Trophoblast cell (in vitro differentiated cells and primary cell): ENCODE measurements around the gene ARHGEF5.

Experiments used
- DNase-seq, 2 donors: peaks; one replicate each; pipeline ENCODE4 v3.0.0-alpha.2; 2016
- H2AFZ ChIP-seq: 2 replicates; pipeline ENCODE4 v1.6.1; 2013; ENCODE audit warnings: low read length, moderate library complexity, mild to moderate bottlenecking; ENCODE audit not compliant: insufficient read depth, poor library complexity
- H2AK5ac ChIP-seq: 2 replicates; pipeline ENCODE4 v1.6.1; 2013; ENCODE audit warnings: mild to moderate bottlenecking, low read length
- H2BK120ac ChIP-seq: 2 replicates; pipeline ENCODE4 v1.6.1; 2013; ENCODE audit warnings: low read length, mild to moderate bottlenecking, moderate library complexity; ENCODE audit not compliant: insufficient read depth, poor library complexity
- H2BK12ac ChIP-seq: 2 replicates; pipeline ENCODE4 v1.6.1; 2013; ENCODE audit warnings: mild to moderate bottlenecking, low read length, moderate library complexity
- H2BK5ac ChIP-seq: 2 replicates; pipeline ENCODE4 v1.6.1; 2013; ENCODE audit warnings: low read length, low read depth, moderate library complexity, mild to moderate bottlenecking; ENCODE audit not compliant: poor library complexity
- H3K14ac ChIP-seq: 2 replicates; pipeline ENCODE4 v1.6.1; 2013; ENCODE audit warnings: mild to moderate bottlenecking, low read length
- H3K18ac ChIP-seq: 2 replicates; pipeline ENCODE4 v1.6.1; 2013; ENCODE audit warnings: mild to moderate bottlenecking, low read length
- H3K23ac ChIP-seq: 2 replicates; pipeline ENCODE4 v1.6.1; 2013; ENCODE audit warnings: low read length
- H3K27ac ChIP-seq: 2 replicates; pipeline ENCODE4 v1.5.1; 2013; ENCODE audit warnings: low read depth, mild to moderate bottlenecking, inconsistent platforms, low read length, moderate library complexity
- H3K27me3 ChIP-seq: 2 replicates; pipeline ENCODE4 v1.6.1; 2013; ENCODE audit warnings: inconsistent platforms, mild to moderate bottlenecking, low read length, moderate library complexity; ENCODE audit not compliant: insufficient read depth
- H3K36me3 ChIP-seq, 2 experiments: 1 replicate in 1 of 2; 2 replicates in 1 of 2; pipeline ENCODE4 v1.6.1; 2013; ENCODE audit warnings: low read length in 2 of 2, mild to moderate bottlenecking in 2 of 2, moderate library complexity in 1 of 2; ENCODE audit not compliant: insufficient read depth in 2 of 2, control insufficient read depth in 1 of 2
- H3K4ac ChIP-seq: 2 replicates; pipeline ENCODE4 v1.6.1; 2013; ENCODE audit warnings: low read depth, mild to moderate bottlenecking, low read length, moderate library complexity
- H3K4me1 ChIP-seq, 2 experiments: 1 replicate in 1 of 2; 2 replicates in 1 of 2; pipeline ENCODE4 v1.6.1; 2013; ENCODE audit warnings: low read length in 2 of 2, mild to moderate bottlenecking in 2 of 2, moderate library complexity in 1 of 2; ENCODE audit not compliant: insufficient read depth in 2 of 2, control insufficient read depth in 1 of 2
- H3K4me2 ChIP-seq: 2 replicates; pipeline ENCODE4 v1.6.1; 2013; ENCODE audit warnings: inconsistent platforms, mild to moderate bottlenecking, low read length, moderate library complexity
- H3K4me3 ChIP-seq: 2 replicates; pipeline ENCODE4 v1.5.1; 2013; ENCODE audit warnings: mild to moderate bottlenecking, low read depth, low read length, inconsistent platforms
- H3K79me1 ChIP-seq: one replicate; pipeline ENCODE4 v1.6.1; 2013; ENCODE audit warnings: low read length
- H3K79me2 ChIP-seq: 2 replicates; pipeline ENCODE4 v1.6.1; 2013; ENCODE audit warnings: low read length, mild to moderate bottlenecking; ENCODE audit not compliant: control insufficient read depth, insufficient read depth, poor library complexity
- H3K9ac ChIP-seq: 2 replicates; pipeline ENCODE4 v1.6.1; 2013; ENCODE audit warnings: mild to moderate bottlenecking, low read length
- H3K9me3 ChIP-seq: 2 replicates; pipeline ENCODE4 v1.6.1; 2013; ENCODE audit warnings: low read depth, mild to moderate bottlenecking, control low read depth, inconsistent platforms, low read length; ENCODE audit not compliant: insufficient read depth
- H4K12ac ChIP-seq: 2 replicates; pipeline ENCODE4 v1.6.1; 2013; ENCODE audit warnings: low read depth, mild to moderate bottlenecking, low read length, moderate library complexity
- H4K8ac ChIP-seq: 2 replicates; pipeline ENCODE4 v1.6.1; 2013; ENCODE audit warnings: low read depth, mild to moderate bottlenecking, low read length, moderate library complexity
- H4K91ac ChIP-seq: one replicate; pipeline ENCODE4 v1.6.1; 2013; ENCODE audit warnings: low read depth, mild to moderate bottlenecking, low read length, moderate library complexity
- WGBS: extraction: QIAGEN DNeasy Blood & Tissue Kit; methylation state at CpG from one replicate; pipeline ENCODE4 v1.1.7; 2013; ENCODE audit warnings: missing lambda C conversion rate; ENCODE audit not compliant: insufficient read length, insufficient coverage; ENCODE audit errors: extremely low coverage; 5-methylcytosine and 5-hydroxymethylcytosine counted together

The ARHGEF5 gene

DNA sequence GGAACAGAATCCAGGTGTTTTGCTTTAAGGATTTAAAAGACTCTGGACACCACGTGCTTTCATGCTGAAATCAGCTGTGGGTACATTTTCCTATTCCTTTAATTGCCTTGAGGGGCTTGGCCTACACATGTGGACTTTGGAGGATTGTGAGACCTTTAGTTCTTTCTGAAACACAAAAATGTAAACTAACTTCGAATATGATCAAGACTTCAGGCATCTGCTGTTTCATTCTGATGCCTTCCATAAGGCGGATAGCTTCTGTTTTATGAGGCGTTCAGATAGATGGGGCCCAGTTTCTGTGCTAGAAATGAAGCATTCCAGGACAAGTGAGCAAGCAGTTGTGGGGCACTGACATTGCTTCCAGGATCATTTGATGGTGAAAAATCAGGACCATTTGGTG lies 49.7 kb downstream of the ARHGEF5 start:
- Histone ChIP-seq H3K27ac (no peak overlapping the region), H3K4ac (no peak overlapping the region), H3K4me2 (no peak overlapping the region), H2AK5ac (no peak overlapping the region), H3K79me1 (no peaks in the 10 kb centered on the region), H3K4me3 (no peak overlapping the region), H2BK120ac (no peak overlapping the region), H3K14ac (no peak overlapping the region), H3K18ac (no peak overlapping the region), H2BK5ac (no peak overlapping the region), H4K91ac (no peak overlapping the region), H3K79me2 (no peaks in the 10 kb centered on the region), H2BK12ac (no peak overlapping the region), H3K27me3 (no peaks in the 10 kb centered on the region), H3K23ac (no peak overlapping the region), H4K8ac (no peak overlapping the region), H3K4me1 (no peaks in the 10 kb centered on the region), H4K12ac (no peak overlapping the region), H3K9ac (no peak overlapping the region), H2AFZ (no peak overlapping the region), H3K36me3 (no peaks in the 10 kb centered on the region), H3K9me3 (no peaks in the 10 kb centered on the region)
- WGBS = no CpG with 5 or more reads among the region's 4 CpGs
- DNase-seq = peak in 1 of 2 donors; percentile 30

DNA sequence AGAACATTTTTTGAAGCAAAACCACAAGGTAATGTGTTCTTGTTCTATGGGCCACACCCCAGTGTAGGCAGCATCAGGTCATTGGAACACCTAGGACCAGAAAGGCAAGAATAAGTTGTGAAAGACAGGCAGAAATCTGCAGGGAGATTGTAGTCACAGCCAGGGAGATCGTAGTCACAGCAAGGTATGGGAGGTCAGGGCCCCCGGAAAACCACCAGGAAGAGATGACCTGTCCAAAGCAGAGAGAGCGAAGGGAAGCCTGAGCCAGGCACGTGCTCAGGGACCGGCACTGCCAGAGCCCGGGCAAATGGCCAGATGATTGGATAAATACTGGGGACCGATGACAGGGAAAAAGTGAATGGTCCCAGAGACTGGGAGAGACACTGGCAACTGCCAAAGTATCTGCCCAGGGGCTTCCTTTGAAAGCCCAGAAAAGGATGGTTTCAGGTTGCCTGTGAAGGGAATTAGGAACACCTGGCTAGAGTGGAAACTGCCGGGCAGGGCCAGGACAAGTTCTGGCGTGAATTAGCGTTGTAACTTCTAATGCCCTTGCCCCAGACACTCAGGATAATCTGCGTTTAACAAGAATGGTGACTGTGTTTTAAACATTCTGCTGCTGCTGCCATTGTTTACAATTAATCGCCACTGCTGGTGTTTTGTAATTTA lies 52.2 kb downstream of the ARHGEF5 start:
- Histone ChIP-seq H3K27ac (no peak overlapping the region), H2BK120ac (no peak overlapping the region)
- no CpG with 5 or more reads among the region's 12 CpGs for WGBS

DNA sequence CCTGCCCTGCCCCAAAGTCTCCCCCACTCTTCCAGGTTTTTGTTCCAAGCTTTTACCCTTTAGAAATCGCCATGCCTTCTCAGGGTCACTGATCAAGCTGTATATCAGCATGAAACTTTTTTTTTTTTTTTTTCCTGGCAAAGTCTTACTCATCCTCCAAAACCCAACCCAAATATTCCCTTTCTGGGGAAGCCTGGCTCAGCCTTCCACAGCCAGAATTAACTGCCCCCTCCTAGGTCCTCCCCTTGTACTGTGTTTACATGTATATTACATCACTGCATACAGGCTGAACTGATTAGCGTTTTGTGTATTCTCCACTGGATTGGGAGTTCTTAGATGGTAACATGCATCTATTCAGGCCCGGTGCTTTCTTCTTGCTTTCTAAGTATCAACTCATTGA lies 52.9 kb downstream of the ARHGEF5 start:
- no peak overlapping the region for H2AFZ ChIP-seq
- H3K79me2 ChIP-seq = no peaks in the 10 kb centered on the region
- no peak overlapping the region for H3K14ac ChIP-seq
- no peak overlapping the region for H3K4me2 ChIP-seq
- no peak overlapping the region for H2BK12ac ChIP-seq
- H2AK5ac ChIP-seq = no peak overlapping the region
- no peak overlapping the region for H3K23ac ChIP-seq
- no peaks in the 10 kb centered on the region for H3K27me3 ChIP-seq
- no peak overlapping the region for H3K4ac ChIP-seq
- no peak overlapping the region for H3K4me3 ChIP-seq
- no peak overlapping the region for H2BK120ac ChIP-seq
- no peaks in the 10 kb centered on the region for H3K36me3 ChIP-seq
- no peak overlapping the region for H4K91ac ChIP-seq
- H3K79me1 ChIP-seq = no peaks in the 10 kb centered on the region
- H4K8ac ChIP-seq = no peak overlapping the region
- no peak overlapping the region for H3K18ac ChIP-seq
- no peaks in the 10 kb centered on the region for H3K9me3 ChIP-seq
- WGBS = no CpG with 5 or more reads among the region's 3 CpGs
- no peaks in the 10 kb centered on the region for H3K4me1 ChIP-seq
- no peak overlapping the region for H3K9ac ChIP-seq
- DNase-seq = no peak
- H4K12ac ChIP-seq = no peak overlapping the region
- H3K27ac ChIP-seq = no peak overlapping the region
- H2BK5ac ChIP-seq = no peak overlapping the region

More for the DNA sequence above, 52.2 kb downstream of the ARHGEF5 start:
- H4K8ac ChIP-seq = no peak overlapping the region
- H3K4me2 ChIP-seq = no peak overlapping the region
- H3K14ac ChIP-seq = no peak overlapping the region
- no peak overlapping the region for H2BK12ac ChIP-seq
- H3K27me3 ChIP-seq = no peaks in the 10 kb centered on the region
- H4K91ac ChIP-seq = no peak overlapping the region
- no peak overlapping the region for H3K9ac ChIP-seq
- H3K36me3 ChIP-seq = no peaks in the 10 kb centered on the region
- no peak overlapping the region for H3K4me3 ChIP-seq
- no peak overlapping the region for H3K4ac ChIP-seq
- H3K9me3 ChIP-seq = no peaks in the 10 kb centered on the region
- H2BK5ac ChIP-seq = no peak overlapping the region
- H3K23ac ChIP-seq = no peak overlapping the region
- H2AK5ac ChIP-seq = no peak overlapping the region
- no peaks in the 10 kb centered on the region for H3K79me1 ChIP-seq
- H3K79me2 ChIP-seq = no peaks in the 10 kb centered on the region
- H3K18ac ChIP-seq = no peak overlapping the region
- H4K12ac ChIP-seq = no peak overlapping the region
- no peak for DNase-seq
- H2AFZ ChIP-seq = no peak overlapping the region
- H3K4me1 ChIP-seq = no peaks in the 10 kb centered on the region

DNA sequence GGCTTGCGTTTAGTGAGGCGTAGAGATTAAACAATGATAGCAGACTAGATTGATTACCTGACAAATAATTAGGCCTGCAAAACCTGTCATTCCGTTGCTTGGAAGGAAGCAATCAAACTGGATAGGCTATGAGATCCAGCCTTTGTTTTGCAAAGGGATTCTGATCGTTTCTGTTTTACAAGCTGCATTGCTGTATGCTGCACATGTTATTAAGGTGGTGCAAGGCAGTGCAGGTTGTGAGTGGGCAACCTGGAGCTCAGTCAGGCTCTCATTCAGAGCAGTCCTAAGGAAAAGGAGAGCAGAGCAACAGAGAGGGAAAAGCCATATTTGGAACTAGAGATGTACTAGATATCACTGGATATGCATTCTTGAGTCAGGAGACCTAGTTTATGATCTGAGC lies 55.2 kb downstream of the ARHGEF5 start:
- H3K4me1 ChIP-seq = no peaks in the 10 kb centered on the region
- no peak overlapping the region for H3K4ac ChIP-seq
- no peak overlapping the region for H3K4me3 ChIP-seq
- no peak overlapping the region for H3K23ac ChIP-seq
- no peak overlapping the region for H2BK120ac ChIP-seq
- H3K27me3 ChIP-seq = no peaks in the 10 kb centered on the region
- no peak overlapping the region for H3K4me2 ChIP-seq
- no peak overlapping the region for H2AK5ac ChIP-seq
- H3K79me2 ChIP-seq = no peaks in the 10 kb centered on the region
- H3K18ac ChIP-seq = no peak overlapping the region
- WGBS = no CpG with 5 or more reads among the region's 4 CpGs
- no peak overlapping the region for H3K9ac ChIP-seq
- no peaks in the 10 kb centered on the region for H3K9me3 ChIP-seq
- H3K27ac ChIP-seq = no peak overlapping the region
- H3K14ac ChIP-seq = no peak overlapping the region
- no peak overlapping the region for H4K12ac ChIP-seq
- DNase-seq = no peak
- H4K8ac ChIP-seq = no peak overlapping the region
- H2BK5ac ChIP-seq = no peak overlapping the region
- H2BK12ac ChIP-seq = no peak overlapping the region
- no peak overlapping the region for H2AFZ ChIP-seq
- H3K79me1 ChIP-seq = no peaks in the 10 kb centered on the region
- no peaks in the 10 kb centered on the region for H3K36me3 ChIP-seq
- no peak overlapping the region for H4K91ac ChIP-seq
